ENCODE data around the gene PPP2R2C.

The PPP2R2C gene

GRCh38 chr4:6444582-6444981 is 27.8 kb downstream of the PPP2R2C start:
- TF ChIP-seq, protein P1, sequence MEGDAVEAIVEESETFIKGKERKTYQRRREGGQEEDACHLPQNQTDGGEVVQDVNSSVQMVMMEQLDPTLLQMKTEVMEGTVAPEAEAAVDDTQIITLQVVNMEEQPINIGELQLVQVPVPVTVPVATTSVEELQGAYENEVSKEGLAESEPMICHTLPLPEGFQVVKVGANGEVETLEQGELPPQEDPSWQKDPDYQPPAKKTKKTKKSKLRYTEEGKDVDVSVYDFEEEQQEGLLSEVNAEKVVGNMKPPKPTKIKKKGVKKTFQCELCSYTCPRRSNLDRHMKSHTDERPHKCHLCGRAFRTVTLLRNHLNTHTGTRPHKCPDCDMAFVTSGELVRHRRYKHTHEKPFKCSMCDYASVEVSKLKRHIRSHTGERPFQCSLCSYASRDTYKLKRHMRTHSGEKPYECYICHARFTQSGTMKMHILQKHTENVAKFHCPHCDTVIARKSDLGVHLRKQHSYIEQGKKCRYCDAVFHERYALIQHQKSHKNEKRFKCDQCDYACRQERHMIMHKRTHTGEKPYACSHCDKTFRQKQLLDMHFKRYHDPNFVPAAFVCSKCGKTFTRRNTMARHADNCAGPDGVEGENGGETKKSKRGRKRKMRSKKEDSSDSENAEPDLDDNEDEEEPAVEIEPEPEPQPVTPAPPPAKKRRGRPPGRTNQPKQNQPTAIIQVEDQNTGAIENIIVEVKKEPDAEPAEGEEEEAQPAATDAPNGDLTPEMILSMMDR (IDR thresholded peaks at IDR 0.05; ENCODE audit: borderline replicate concordance, insufficient read depth, low read depth, low read length), result no peak

DNA sequence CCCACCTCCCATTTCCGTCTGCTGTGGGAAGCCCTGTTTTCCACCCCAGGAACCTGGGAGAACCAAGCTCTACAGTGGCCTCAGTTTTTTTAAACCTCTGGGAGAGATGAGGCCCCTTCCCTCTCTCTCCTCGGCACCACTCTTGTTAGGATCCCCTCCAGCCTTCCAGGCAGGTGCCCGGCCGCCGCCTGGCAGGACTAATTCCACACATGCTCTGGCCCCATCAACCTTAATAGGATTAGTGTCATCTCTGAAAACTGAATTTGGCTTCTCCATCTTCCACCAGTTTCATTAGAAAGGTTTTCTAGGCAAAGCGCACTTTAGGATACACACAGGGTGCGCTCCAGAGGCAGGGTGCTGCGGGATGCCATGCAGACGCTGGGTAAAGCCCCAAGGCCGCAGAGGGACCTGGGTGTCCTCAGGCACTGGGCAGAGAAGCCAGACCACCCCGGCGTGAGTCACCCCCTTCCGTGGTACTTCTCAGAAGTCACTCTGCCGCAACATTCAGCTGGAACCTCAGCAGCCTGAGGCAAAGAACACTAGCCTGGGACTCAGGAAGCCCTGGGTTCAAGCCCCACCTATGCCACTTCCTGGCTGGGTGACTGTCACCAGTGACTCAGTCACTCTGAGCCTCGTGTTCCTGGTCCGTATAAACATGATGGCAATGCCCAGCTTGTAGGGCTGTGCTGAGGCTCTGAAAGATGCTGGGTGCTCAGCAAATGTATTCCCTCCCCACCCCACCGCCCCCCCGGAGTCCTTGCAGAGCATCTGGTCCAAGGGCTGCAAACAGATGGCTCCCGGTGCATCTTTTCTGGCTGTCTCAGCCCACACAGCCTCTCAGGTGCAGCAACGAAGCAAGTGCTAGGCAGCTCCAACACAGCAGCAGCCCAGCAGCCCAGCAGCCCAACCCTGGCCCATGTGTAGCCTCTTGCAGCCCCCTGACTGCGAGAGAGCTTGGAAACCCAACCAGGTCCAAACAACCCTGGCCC is 29.1 kb downstream of the PPP2R2C start:
- no peak overlapping the region for H3K4me3 ChIP-seq (ENCODE audit: low read depth, low read length)
- TF ChIP-seq, protein P1 (IDR thresholded peaks at IDR 0.05; ENCODE audit: borderline replicate concordance, insufficient read depth, low read depth, low read length), result no peak

More at GRCh38 chr4:6444582-6444981, 27.8 kb downstream of the PPP2R2C start:
- no peak overlapping the region for H3K4me3 ChIP-seq (ENCODE audit: low read depth, low read length)

- H3K4me3 ChIP-seq (ENCODE audit: low read depth, low read length), result no peak overlapping the region
- TF ChIP-seq, protein P1 (IDR thresholded peaks at IDR 0.05; ENCODE audit: borderline replicate concordance, insufficient read depth, low read depth, low read length), result no peak
Observed at GRCh38 chr4:6442555-6442954, 29.9 kb downstream of the PPP2R2C start.

DNA sequence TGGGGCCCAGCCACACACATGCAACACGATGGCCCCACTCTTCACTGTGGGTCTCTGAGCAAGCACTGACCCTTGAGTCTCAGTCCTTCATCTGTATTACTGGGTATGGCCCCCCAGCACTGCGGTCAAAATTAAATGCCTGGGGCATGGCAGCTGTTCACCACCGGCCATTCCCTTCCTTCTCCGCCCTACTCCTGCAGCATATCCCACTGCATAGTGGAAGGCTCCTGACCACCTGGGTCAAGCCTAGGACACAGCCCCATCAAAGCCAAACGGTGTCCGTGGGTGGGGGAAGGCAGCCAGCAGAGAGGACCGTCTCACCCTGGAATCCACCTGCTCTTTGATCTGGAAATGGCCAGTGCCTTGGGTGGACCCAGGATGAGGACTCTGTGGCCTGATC is 30.7 kb downstream of the PPP2R2C start:
- TF ChIP-seq, protein P1 (IDR thresholded peaks at IDR 0.05; ENCODE audit: borderline replicate concordance, insufficient read depth, low read depth, low read length), result no peak
- H3K4me3 ChIP-seq (ENCODE audit: low read depth, low read length), result no peak overlapping the region

DNA sequence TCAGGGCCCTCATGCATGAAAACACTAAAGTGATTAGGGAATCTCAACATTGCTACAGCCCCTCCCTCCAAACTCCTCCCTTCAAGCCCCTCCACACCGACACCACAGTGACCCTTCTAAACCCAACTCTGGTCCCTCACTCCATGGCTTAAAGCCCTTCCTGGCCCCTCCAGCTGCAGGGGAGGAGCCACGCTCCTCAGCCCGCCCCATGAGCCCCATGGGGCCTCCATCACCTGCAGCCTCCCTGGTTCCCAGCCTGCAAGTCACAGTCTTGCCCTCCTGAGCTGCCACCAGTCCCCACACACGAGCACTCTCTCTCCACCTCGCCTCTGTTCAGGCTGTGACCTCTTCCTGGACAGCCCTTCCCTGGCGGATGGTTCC is 31.2 kb downstream of the PPP2R2C start:
- H3K4me3 ChIP-seq (ENCODE audit: low read depth, low read length), result no peak overlapping the region
- TF ChIP-seq, protein P1 (IDR thresholded peaks at IDR 0.05; ENCODE audit: borderline replicate concordance, insufficient read depth, low read depth, low read length), result no peak

- H3K4me3 ChIP-seq (ENCODE audit: low read depth, low read length), result no peak overlapping the region
- TF ChIP-seq, protein P1 (IDR thresholded peaks at IDR 0.05; ENCODE audit: borderline replicate concordance, insufficient read depth, low read depth, low read length), result no peak
Observed at GRCh38 chr4:6440506-6441201, 31.8 kb downstream of the PPP2R2C start.
